Measurements from ENCODE around the gene CDYL2.

GRCh38 chr16:80564394-80564793, 240.0 kb downstream of the CDYL2 start:
- TF ChIP-seq EZH2 (IDR thresholded peaks at IDR 0.05; ENCODE audit: borderline replicate concordance, low read length) (no peak), CTCF (conservative IDR thresholded peaks at IDR 0.05 in 1 of 2, IDR thresholded peaks at IDR 0.05 in 1 of 2; ENCODE audit: extremely low read depth in 1 of 2, insufficient read depth in 1 of 2, low read depth in 1 of 2, low read length in 2 of 2) (no peak)
